D341Med (cell line): ENCODE results near the gene DENND1A.
A peak's percentile ranks its signal among the peaks of the same experiment; 100 is the strongest.
"Not testable (repeated sequence)": the region's sequence is repeated elsewhere in the genome, so short reads cannot be mapped to it uniquely, and the experiment has no call there.

Source experiments
- DNase-seq: peaks from one replicate; pipeline ENCODE4 v3.0.0; 2012; ENCODE audit warnings: low spot score

Gene DENND1A

GRCh38 chr9:123649909-123650308 lies 280.0 kb downstream of the DENND1A start:
- no peak for DNase-seq

- no peak for DNase-seq
Observed at GRCh38 chr9:123647145-123647544, 282.8 kb downstream of the DENND1A start.

GRCh38 chr9:123645762-123646161 lies 284.2 kb downstream of the DENND1A start:
- no peak for DNase-seq

GRCh38 chr9:123645126-123645525 lies 284.8 kb downstream of the DENND1A start:
- DNase-seq, result no peak

- no peak for DNase-seq
Observed at GRCh38 chr9:123643518-123643917, 286.4 kb downstream of the DENND1A start.

- DNase-seq, result peak; percentile 69
Observed at GRCh38 chr9:123642291-123643278, 287.3 kb downstream of the DENND1A start.

GRCh38 chr9:123640792-123641222 lies 289.1 kb downstream of the DENND1A start:
- DNase-seq, result no peak

GRCh38 chr9:123639743-123640142 lies 290.2 kb downstream of the DENND1A start:
- DNase-seq, result no peak

GRCh38 chr9:123637945-123638634 lies 291.8 kb downstream of the DENND1A start:
- no peak for DNase-seq

GRCh38 chr9:123637606-123637944 lies 292.4 kb downstream of the DENND1A start:
- DNase-seq, result no peak

GRCh38 chr9:123636805-123637204 lies 293.1 kb downstream of the DENND1A start:
- DNase-seq, result not testable (repeated sequence)

- no peak for DNase-seq
Observed at GRCh38 chr9:123631862-123632261, 298.1 kb downstream of the DENND1A start.

GRCh38 chr9:123630233-123630632 lies 299.7 kb downstream of the DENND1A start:
- no peak for DNase-seq

GRCh38 chr9:123629531-123629930 lies 300.4 kb downstream of the DENND1A start:
- no peak for DNase-seq

- no peak for DNase-seq
Observed at GRCh38 chr9:123622711-123623241, 307.1 kb downstream of the DENND1A start.

- DNase-seq, result no peak
Observed at GRCh38 chr9:123620239-123620638, 309.7 kb downstream of the DENND1A start.

GRCh38 chr9:123617952-123618678 lies 311.8 kb downstream of the DENND1A start:
- no peak for DNase-seq

GRCh38 chr9:123617286-123617685 lies 312.6 kb downstream of the DENND1A start:
- no peak for DNase-seq

- no peak for DNase-seq
Observed at GRCh38 chr9:123616707-123617106, 313.2 kb downstream of the DENND1A start.

GRCh38 chr9:123615381-123615780 lies 314.5 kb downstream of the DENND1A start:
- no peak for DNase-seq

GRCh38 chr9:123614306-123615263 lies 315.3 kb downstream of the DENND1A start:
- no peak for DNase-seq
